C4-2B (cell line): ENCODE results near the gene ZDHHC3.

Source experiments
- H3K27ac ChIP-seq: fragments of 450-650 bp; 2 replicates; pipeline ENCODE4 v1.5.1; 2017
- CTCF ChIP-seq: fragments of 450-650 bp; conservative IDR thresholded peaks from 2 replicates; pipeline ENCODE4 v1.5.1; 2017; ENCODE audit warnings: mild to moderate bottlenecking
- ZFX ChIP-seq: fragments of 450-650 bp; IDR thresholded peaks from 2 replicates; pipeline ENCODE4 v1.6.1; 2017

The ZDHHC3 gene

DNA sequence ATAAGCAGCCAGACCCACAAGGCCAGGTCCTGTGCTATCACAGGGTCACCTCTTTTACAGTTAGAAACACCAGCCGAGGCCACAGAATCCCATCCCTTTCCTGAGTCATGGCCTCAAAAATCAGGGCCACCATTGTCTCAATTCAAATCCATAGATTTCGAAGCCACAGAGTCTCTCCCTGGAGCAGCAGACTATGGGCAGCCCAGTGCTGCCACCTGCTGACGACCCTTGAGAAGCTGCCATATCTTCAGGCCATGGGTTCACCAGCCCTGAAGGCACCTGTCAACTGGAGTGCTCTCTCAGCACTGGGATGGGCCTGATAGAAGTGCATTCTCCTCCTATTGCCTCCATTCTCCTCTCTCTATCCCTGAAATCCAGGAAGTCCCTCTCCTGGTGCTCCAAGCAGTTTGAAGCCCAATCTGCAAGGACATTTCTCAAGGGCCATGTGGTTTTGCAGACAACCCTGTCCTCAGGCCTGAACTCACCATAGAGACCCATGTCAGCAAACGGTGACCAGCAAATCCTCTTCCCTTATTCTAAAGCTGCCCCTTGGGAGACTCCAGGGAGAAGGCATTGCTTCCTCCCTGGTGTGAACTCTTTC lies 62.0 kb downstream of the ZDHHC3 start:
- TF ChIP-seq CTCF: peak; percentile 80
- no peak for TF ChIP-seq ZFX

GRCh38 chr3:44910693-44911092 lies 65.3 kb downstream of the ZDHHC3 start:
- no peak overlapping the region for H3K27ac ChIP-seq
- TF ChIP-seq CTCF (no peak), ZFX (no peak)

More for the DNA sequence above, 62.0 kb downstream of the ZDHHC3 start:
- H3K27ac ChIP-seq: no peak overlapping the region

DNA sequence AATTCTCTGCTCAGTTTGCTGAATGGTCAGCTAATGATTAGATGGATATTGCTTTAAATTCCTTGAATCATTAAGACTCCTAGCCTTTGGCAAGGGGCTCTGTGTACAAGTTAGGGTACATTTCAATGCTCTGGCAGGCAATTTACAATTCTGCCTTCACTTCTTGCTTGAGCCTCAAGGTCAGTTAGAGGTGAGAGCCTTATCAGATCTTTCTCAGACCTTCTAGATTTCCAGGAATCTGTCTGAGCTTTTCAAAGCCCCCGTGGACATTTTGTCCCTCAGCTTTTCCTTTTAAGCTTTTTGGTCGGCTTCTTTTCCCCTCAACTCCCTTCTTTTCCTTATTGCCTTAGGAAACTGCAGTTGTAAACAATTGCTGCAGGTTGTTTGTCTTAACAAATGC lies 66.9 kb downstream of the ZDHHC3 start:
- no peak for TF ChIP-seq CTCF
- TF ChIP-seq ZFX: no peak
- H3K27ac ChIP-seq: no peak overlapping the region

GRCh38 chr3:44907612-44908011 lies 68.4 kb downstream of the ZDHHC3 start:
- H3K27ac ChIP-seq: no peak overlapping the region
- no peak for TF ChIP-seq ZFX
- TF ChIP-seq CTCF: no peak

GRCh38 chr3:44906997-44907396 lies 69.0 kb downstream of the ZDHHC3 start:
- TF ChIP-seq CTCF (no peak), ZFX (no peak)
- H3K27ac ChIP-seq: no peak overlapping the region

DNA sequence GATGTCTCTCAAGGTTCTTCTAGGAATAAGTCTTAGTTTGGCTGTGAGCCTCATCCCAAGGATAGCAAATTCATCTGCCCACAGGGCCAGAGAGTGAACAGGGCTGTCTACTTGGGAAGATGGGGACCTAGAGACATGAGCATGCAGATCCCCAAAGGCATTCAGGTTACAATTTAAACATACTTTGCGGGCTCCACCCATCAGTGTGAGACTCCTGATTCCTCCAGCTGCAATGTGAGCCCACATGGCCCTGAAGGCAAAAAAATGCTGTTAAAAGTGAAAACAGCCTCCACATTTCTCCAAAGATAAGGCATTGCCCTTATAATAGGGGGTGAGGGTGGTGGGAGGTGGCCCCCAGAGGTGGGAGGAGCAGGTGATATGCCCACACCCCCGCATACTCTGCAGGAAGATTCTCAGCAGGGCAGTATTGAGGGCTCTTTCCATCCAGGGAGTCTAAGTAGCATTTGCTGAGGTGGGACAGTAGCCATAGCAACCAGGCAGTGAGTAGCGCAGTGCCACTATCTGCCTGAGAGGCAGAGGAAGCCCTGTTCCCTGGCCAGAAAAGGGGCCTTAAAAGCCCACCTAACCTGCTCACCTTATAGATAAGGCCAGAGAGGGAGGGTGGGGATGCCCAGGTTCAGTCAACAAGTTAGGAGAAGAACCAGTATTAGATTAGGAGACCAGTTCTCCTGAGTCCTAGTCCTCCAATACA lies 70.4 kb downstream of the ZDHHC3 start:
- H3K27ac ChIP-seq: no peak overlapping the region
- TF ChIP-seq CTCF: no peak
- no peak for TF ChIP-seq ZFX

- H3K27ac ChIP-seq: no peak overlapping the region
- TF ChIP-seq ZFX (no peak), CTCF (no peak)
These were observed 72.2 kb downstream of the ZDHHC3 start for GRCh38 chr3:44903751-44904150.
